Spleen (tissue), 11 donors: ENCODE results near the gene CASKIN2. TPM values are rescaled to one million over a fixed set of nuclear protein-coding genes. Genes with fewer than 3 reads are reported as not detected.

Source experiments
- DNase-seq: peaks from one replicate; pipeline ENCODE4 v3.0.0-alpha.2; 2020
- H3K27ac ChIP-seq, 8 donors: fragments of 200-600 bp; sonication (generic) in 7 of 8; 1 replicate in 4 of 8; 2 replicates in 4 of 8; pipeline versions ENCODE4 v1.5.0 to v1.8.0; 2016 to 2021; ENCODE audit warnings: inconsistent platforms in 4 of 8, mild to moderate bottlenecking in 4 of 8, moderate library complexity in 1 of 8
- H3K27me3 ChIP-seq, 7 donors: fragments of 200-600 bp; sonication (generic) in 6 of 7; replicated peaks in 1 of 7; 1 replicate in 4 of 7; 2 replicates in 3 of 7; pipeline versions ENCODE4 v1.5.0 to v1.8.0; 2016 to 2021; ENCODE audit warnings: inconsistent platforms in 3 of 7, mild to moderate bottlenecking in 1 of 7
- H3K36me3 ChIP-seq, 6 donors: fragments of 200-600 bp; sonication (generic) in 5 of 6; 1 replicate in 4 of 6; 2 replicates in 2 of 6; pipeline versions ENCODE4 v1.5.0 to v1.8.0; 2016 to 2021; ENCODE audit warnings: inconsistent platforms in 2 of 6
- H3K4me1 ChIP-seq, 6 donors: fragments of 200-600 bp; sonication (generic) in 5 of 6; 1 replicate in 3 of 6; 2 replicates in 3 of 6; pipeline versions ENCODE4 v1.5.0 to v1.8.0; 2016 to 2021; ENCODE audit warnings: inconsistent platforms in 3 of 6
- H3K4me3 ChIP-seq, 8 donors: fragments of 200-600 bp; sonication (generic) in 7 of 8; 1 replicate in 4 of 8; 2 replicates in 4 of 8; pipeline versions ENCODE4 v1.5.0 to v1.8.0; 2016 to 2021; ENCODE audit warnings: inconsistent platforms in 4 of 8, mild to moderate bottlenecking in 4 of 8, moderate library complexity in 2 of 8
- H3K9me3 ChIP-seq, 8 donors: fragments of 200-600 bp; sonication (generic) in 7 of 8; 1 replicate in 4 of 8; 2 replicates in 4 of 8; pipeline versions ENCODE4 v1.5.0 to v1.8.0; 2016 to 2021; ENCODE audit warnings: inconsistent platforms in 4 of 8
- CTCF ChIP-seq, 11 experiments: fragments of 200-600 bp in 7 of 11; fragments of 450-650 bp in 4 of 11; sonication (generic) in 4 of 11; IDR thresholded peaks in 8 of 11; conservative IDR thresholded peaks in 3 of 11; 1 replicate in 7 of 11; 2 replicates in 4 of 11; pipeline versions ENCODE4 v1.4.0 to v1.8.0; 2016 to 2021; ENCODE audit warnings: antibody characterized with exemption in 11 of 11, inconsistent platforms in 4 of 11, mild to moderate bottlenecking in 1 of 11
- POLR2A ChIP-seq, 3 donors: fragments of 450-650 bp; IDR thresholded peaks; one replicate each; pipeline ENCODE4 v1.5.1; 2017; ENCODE audit warnings: antibody characterized with exemption in 3 of 3, mild to moderate bottlenecking in 1 of 3
- POLR2AphosphoS5 ChIP-seq, 3 donors: sonication (generic); formaldehyde crosslinking; IDR thresholded peaks; one replicate each; pipeline ENCODE4 v1.5.1; 2017; ENCODE audit warnings: antibody characterized with exemption in 3 of 3
- WGBS, 5 donors: extraction: QIAGEN DNeasy Blood & Tissue Kit in 3 of 5; methylation state at CpG; one replicate each; pipeline versions ENCODE4 v1.1.5 to v1.1.7; 2013 to 2018; 5-methylcytosine and 5-hydroxymethylcytosine counted together
- intact Hi-C: fragments of 100-400 bp; cut with DNase I; formaldehyde crosslinking; loops from one replicate; pipeline ENCODE4 v1.15.0; 2023; ENCODE audit warnings: low total_unique reads
- polyA plus RNA-seq, 3 donors: library from polyadenylated mRNA; stranded (reverse); fragments of 200-250 nt; gene quantifications; one replicate each; pipeline ENCODE4 v1.2.1, GENCODE V29; 2013
- total RNA-seq, 7 donors: library from RNA; depleted of rRNA in 3 of 7; stranded (reverse); fragments of >200 nt in 3 of 7; fragmentation: NEBNext Ultra II Directional in 4 of 7; extraction: Animal tissue kit (Norgen Biotek cat#: 25700) in 4 of 7; gene quantifications; one replicate each; pipeline versions ENCODE4 v1.1.0 to v1.2.1, GENCODE V29; 2016 to 2021
- donor health status: healthy with polysubstance abuse.
- donor health status: DM: no; HTN: no; CAD: no; lungs with moderate emphysema.
- donor health status: DM: no; HTN: no; CAD: no.
- donor health status: Bipolar disorder and iron deficiency.
- donor health status: healthy.
- donor health status: DM: no; HTN: no; CAD: no.
- donor health status: DM: yes; HTN: yes; CAD: no.

The CASKIN2 gene
- total and polyA plus RNA-seq, 10 donors = 4.7 to 135 (median 41.9) TPM

GRCh38 chr17:75492555-75493168, 22.7 kb downstream of the CASKIN2 start:
- H3K27me3 ChIP-seq = no peaks in the 10 kb centered on the region
- WGBS, 5 donors = 86 to 92% (median 90%) methylated on average over 8 to 23 of the region's 23 CpGs
- intact Hi-C loops = no loop called here
- peaks cover 0 to 92% (median 60%) of the 10 kb centered on the region in 6 donors for H3K36me3 ChIP-seq
- no peaks in the 10 kb centered on the region for H3K9me3 ChIP-seq
- DNase-seq = peak; percentile 74
- peaks cover 6 to 42% (median 28%) of the 10 kb centered on the region in 6 donors for H3K4me1 ChIP-seq
- TF ChIP-seq POLR2AphosphoS5 (IDR thresholded peaks at IDR 0.05) (no peak), POLR2A (IDR thresholded peaks at IDR 0.05) (no peak), CTCF (IDR thresholded peaks at IDR 0.05 in 8 of 11, conservative IDR thresholded peaks at IDR 0.05 in 3 of 11) (no peak)
- no peak overlapping the region for H3K27ac ChIP-seq
- H3K4me3 ChIP-seq = no peak overlapping the region

GRCh38 chr17:75491680-75492079, 23.7 kb downstream of the CASKIN2 start:
- peak overlapping the region in 2 of 8 donors; percentile 48 to 66 for H3K27ac ChIP-seq
- H3K36me3 ChIP-seq = peaks cover 0 to 82% (median 55%) of the 10 kb centered on the region in 6 donors
- no peaks in the 10 kb centered on the region for H3K9me3 ChIP-seq
- intact Hi-C loops = no loop called here
- peaks cover 16 to 51% (median 37%) of the 10 kb centered on the region in 6 donors for H3K4me1 ChIP-seq
- H3K4me3 ChIP-seq = no peak overlapping the region
- TF ChIP-seq CTCF (IDR thresholded peaks at IDR 0.05 in 8 of 11, conservative IDR thresholded peaks at IDR 0.05 in 3 of 11) (no peak), POLR2AphosphoS5 (IDR thresholded peaks at IDR 0.05) (peak in 1 of 3 donors; percentile 11), POLR2A (IDR thresholded peaks at IDR 0.05) (no peak)
- DNase-seq = no peak
- H3K27me3 ChIP-seq = no peaks in the 10 kb centered on the region
- 91 to 95% (median 94%) methylated on average over 9 to 15 of the region's 15 CpGs for WGBS, 5 donors

- H3K4me3 ChIP-seq = no peak overlapping the region
- peaks cover 0 to 81% (median 49%) of the 10 kb centered on the region in 6 donors for H3K36me3 ChIP-seq
- DNase-seq = no peak
- no peaks in the 10 kb centered on the region for H3K9me3 ChIP-seq
- WGBS, 5 donors = 43 to 78% (median 67%) methylated on average over 7 to 19 of the region's 19 CpGs
- intact Hi-C loops = no loop called here
- TF ChIP-seq POLR2AphosphoS5 (IDR thresholded peaks at IDR 0.05) (peak; percentile 22 to 56 (median 42)), POLR2A (IDR thresholded peaks at IDR 0.05) (no peak), CTCF (IDR thresholded peaks at IDR 0.05 in 8 of 11, conservative IDR thresholded peaks at IDR 0.05 in 3 of 11) (no peak)
- peaks cover 16 to 57% (median 42%) of the 10 kb centered on the region in 6 donors for H3K4me1 ChIP-seq
- no peaks in the 10 kb centered on the region for H3K27me3 ChIP-seq
- H3K27ac ChIP-seq = peak overlapping the region in 5 of 8 donors; percentile 48 to 66 (median 51)
These were observed 24.2 kb downstream of the CASKIN2 start for GRCh38 chr17:75490953-75491649.

- TF ChIP-seq POLR2A (IDR thresholded peaks at IDR 0.05) (no peak), POLR2AphosphoS5 (IDR thresholded peaks at IDR 0.05) (no peak), CTCF (IDR thresholded peaks at IDR 0.05 in 8 of 11, conservative IDR thresholded peaks at IDR 0.05 in 3 of 11) (no peak)
- intact Hi-C loops = no loop called here
- Histone ChIP-seq H3K9me3 (no peaks in the 10 kb centered on the region), H3K27me3 (no peaks in the 10 kb centered on the region), H3K4me1 (peaks cover 16 to 65% (median 47%) of the 10 kb centered on the region in 6 donors), H3K36me3 (peaks cover 0 to 81% (median 41%) of the 10 kb centered on the region in 6 donors), H3K27ac (peak overlapping the region in 6 of 8 donors; percentile 26 to 66 (median 50)), H3K4me3 (no peak overlapping the region)
- no peak for DNase-seq
- 60 to 83% (median 80%) methylated on average over 3 to 14 of the region's 14 CpGs for WGBS, 5 donors
These were observed 25.1 kb downstream of the CASKIN2 start for GRCh38 chr17:75490173-75490743.
